AG04450 (cell line): ENCODE results near the gene DYRK2. TPM values are rescaled to one million over a fixed set of nuclear protein-coding genes. Genes with fewer than 3 reads are reported as not detected.

Source experiments
- CTCF ChIA-PET: fragments of 300-600, 350-600 bp; formaldehyde crosslinking; extraction: SDS; loops from one replicate; lab custom pipeline; 2022; ENCODE audit warnings: antibody characterized with exemption, inconsistent platforms; lab: Charles Lee
- POLR2A ChIA-PET: fragments of 350-600 bp; formaldehyde crosslinking; extraction: SDS; loops from one replicate; lab custom pipeline; 2021; ENCODE audit warnings: antibody characterized with exemption, inconsistent platforms; lab: Yijun Ruan, JAX
- DNase-seq: peaks from one replicate; pipeline ENCODE4 v3.0.0-alpha.2; 2011; ENCODE audit warnings: low read depth, low spot score
- H3K27ac ChIP-seq: one replicate; pipeline ENCODE4 v1.5.1; 2012; ENCODE audit warnings: low read depth, low read length, control low read depth
- H3K27me3 ChIP-seq: one replicate; pipeline ENCODE4 v1.6.0; 2012; ENCODE audit warnings: low read length; ENCODE audit not compliant: control insufficient read depth, insufficient read depth
- H3K4me3 ChIP-seq: 2 replicates; pipeline ENCODE4 v1.5.1; 2011; ENCODE audit warnings: mild to moderate bottlenecking, low read depth, low read length, control low read depth
- H3K9me3 ChIP-seq: 2 replicates; pipeline ENCODE4 v1.5.1; 2012; ENCODE audit warnings: low read length; ENCODE audit not compliant: control insufficient read depth, insufficient read depth
- polyA plus RNA-seq: library from polyadenylated mRNA; depleted of rRNA; stranded (reverse); fragments of >200 nt; gene quantifications from 2 replicates; pipeline ENCODE4 v1.2.3, GENCODE V29; 2011
- TF ChIP-seq, protein P1 (sequence below): IDR thresholded peaks from 2 replicates; pipeline ENCODE4 v1.5.1; 2011; ENCODE audit warnings: low read depth, low read length, control low read depth, inconsistent platforms

DYRK2 gene
- polyA plus RNA-seq, 1 experiment, result 15.3 TPM

GRCh38 chr12:67624355-67624754 lies 24.2 kb upstream of the DYRK2 start:
- no peaks in the 10 kb centered on the region for H3K9me3 ChIP-seq
- H3K4me3 ChIP-seq, result no peak overlapping the region
- ChIA-PET POLR2A (no interaction called here), CTCF (no interaction called here)
- TF ChIP-seq, protein P1, sequence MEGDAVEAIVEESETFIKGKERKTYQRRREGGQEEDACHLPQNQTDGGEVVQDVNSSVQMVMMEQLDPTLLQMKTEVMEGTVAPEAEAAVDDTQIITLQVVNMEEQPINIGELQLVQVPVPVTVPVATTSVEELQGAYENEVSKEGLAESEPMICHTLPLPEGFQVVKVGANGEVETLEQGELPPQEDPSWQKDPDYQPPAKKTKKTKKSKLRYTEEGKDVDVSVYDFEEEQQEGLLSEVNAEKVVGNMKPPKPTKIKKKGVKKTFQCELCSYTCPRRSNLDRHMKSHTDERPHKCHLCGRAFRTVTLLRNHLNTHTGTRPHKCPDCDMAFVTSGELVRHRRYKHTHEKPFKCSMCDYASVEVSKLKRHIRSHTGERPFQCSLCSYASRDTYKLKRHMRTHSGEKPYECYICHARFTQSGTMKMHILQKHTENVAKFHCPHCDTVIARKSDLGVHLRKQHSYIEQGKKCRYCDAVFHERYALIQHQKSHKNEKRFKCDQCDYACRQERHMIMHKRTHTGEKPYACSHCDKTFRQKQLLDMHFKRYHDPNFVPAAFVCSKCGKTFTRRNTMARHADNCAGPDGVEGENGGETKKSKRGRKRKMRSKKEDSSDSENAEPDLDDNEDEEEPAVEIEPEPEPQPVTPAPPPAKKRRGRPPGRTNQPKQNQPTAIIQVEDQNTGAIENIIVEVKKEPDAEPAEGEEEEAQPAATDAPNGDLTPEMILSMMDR, result no peak
- DNase-seq, result no peak
- no peak overlapping the region for H3K27ac ChIP-seq
- peaks cover 5% of the 10 kb centered on the region for H3K27me3 ChIP-seq

DNA sequence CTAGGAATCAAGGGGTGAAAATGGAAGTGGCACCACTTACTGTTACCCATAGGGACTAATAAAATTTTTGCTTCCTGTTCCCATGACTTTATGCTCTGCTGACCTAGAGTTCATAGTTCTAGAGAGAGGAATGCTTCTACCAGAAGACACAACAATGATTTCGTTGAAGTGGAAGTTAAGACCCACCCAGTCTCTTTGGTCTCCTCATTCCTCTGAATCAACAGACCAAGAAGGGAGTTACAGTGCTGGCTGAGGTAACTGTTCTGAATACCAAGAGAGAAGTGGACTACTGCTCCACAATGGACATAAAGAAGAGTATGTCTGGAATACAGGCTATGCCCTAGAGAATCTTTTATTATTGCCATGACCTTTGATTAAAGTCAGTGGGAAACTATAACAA lies 23.5 kb upstream of the DYRK2 start:
- Histone ChIP-seq H3K27ac (no peak overlapping the region), H3K27me3 (peaks cover 5% of the 10 kb centered on the region), H3K4me3 (no peak overlapping the region), H3K9me3 (no peaks in the 10 kb centered on the region)
- ChIA-PET CTCF (interaction anchor here (1.1 kb wide), 1 partner anchor 318 kb away, joined by 4 read pairs; no protein-coding TSS in a partner anchor), POLR2A (no interaction called here)
- TF ChIP-seq, protein P1, result no peak
- no peak for DNase-seq

- POLR2A ChIA-PET, result no interaction called here
These were observed 22.4 kb upstream of the DYRK2 start for GRCh38 chr12:67626156-67626555.

GRCh38 chr12:67630373-67631088 lies 18.0 kb upstream of the DYRK2 start:
- ChIA-PET CTCF (no interaction called here), POLR2A (no interaction called here)
- no peak for DNase-seq
- TF ChIP-seq, protein P1, result no peak
- H3K9me3 ChIP-seq, result no peaks in the 10 kb centered on the region
- H3K4me3 ChIP-seq, result no peak overlapping the region
- H3K27me3 ChIP-seq, result no peaks in the 10 kb centered on the region
- H3K27ac ChIP-seq, result no peak overlapping the region

More at GRCh38 chr12:67626156-67626555, 22.4 kb upstream of the DYRK2 start:
- H3K9me3 ChIP-seq, result no peaks in the 10 kb centered on the region
- peaks cover 5% of the 10 kb centered on the region for H3K27me3 ChIP-seq
- H3K4me3 ChIP-seq, result no peak overlapping the region
- TF ChIP-seq, protein P1, result no peak
- no peak overlapping the region for H3K27ac ChIP-seq
- no peak for DNase-seq
- CTCF ChIA-PET, result no interaction called here

GRCh38 chr12:67632005-67632404 lies 16.5 kb upstream of the DYRK2 start:
- POLR2A ChIA-PET, result no interaction called here
- CTCF ChIA-PET, result no interaction called here
- TF ChIP-seq, protein P1, result no peak
- no peak overlapping the region for H3K27ac ChIP-seq
- no peak overlapping the region for H3K4me3 ChIP-seq
- no peaks in the 10 kb centered on the region for H3K27me3 ChIP-seq
- DNase-seq, result no peak
- H3K9me3 ChIP-seq, result no peaks in the 10 kb centered on the region
